Spleen (tissue), 7 donors: ENCODE measurements around the gene MCM5.

Source experiments
- POLR2A ChIP-seq, 3 donors: fragments of 450-650 bp; IDR thresholded peaks; one replicate each; pipeline ENCODE4 v1.5.1; 2017; ENCODE audit warnings: antibody characterized with exemption in 3 of 3, mild to moderate bottlenecking in 1 of 3
- TF ChIP-seq, protein P1 (sequence below), 11 experiments: fragments of 200-600 bp in 7 of 11; fragments of 450-650 bp in 4 of 11; sonication (generic) in 4 of 11; IDR thresholded peaks in 8 of 11; conservative IDR thresholded peaks in 3 of 11; 1 replicate in 7 of 11; 2 replicates in 4 of 11; pipeline versions ENCODE4 v1.4.0 to v1.8.0; 2016 to 2021; ENCODE audit warnings: antibody characterized with exemption in 11 of 11, inconsistent platforms in 4 of 11, mild to moderate bottlenecking in 1 of 11
- donor health status: DM: no; HTN: no; CAD: no; lungs with moderate emphysema.
- donor health status: DM: no; HTN: no; CAD: no.
- donor health status: DM: no; HTN: no; CAD: no.

DNA sequence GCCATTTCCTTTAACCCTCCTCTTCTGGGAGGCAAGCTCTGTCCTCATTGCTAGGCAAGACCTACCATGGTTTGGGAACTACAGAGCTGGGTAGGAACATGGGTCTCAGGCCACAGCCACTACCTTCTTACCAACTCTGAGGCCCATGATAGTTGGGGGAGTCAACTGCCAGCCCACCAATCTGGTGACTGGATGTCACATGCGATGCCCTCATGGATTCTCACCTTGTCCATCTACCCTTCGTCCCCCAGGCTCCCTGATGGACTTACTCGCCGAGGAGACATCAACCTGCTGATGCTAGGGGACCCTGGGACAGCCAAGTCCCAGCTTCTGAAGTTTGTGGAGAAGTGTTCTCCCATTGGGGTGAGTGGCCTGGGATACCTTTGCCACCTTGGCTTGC lies 13.7 kb downstream of the MCM5 start:
- TF ChIP-seq, protein P1, sequence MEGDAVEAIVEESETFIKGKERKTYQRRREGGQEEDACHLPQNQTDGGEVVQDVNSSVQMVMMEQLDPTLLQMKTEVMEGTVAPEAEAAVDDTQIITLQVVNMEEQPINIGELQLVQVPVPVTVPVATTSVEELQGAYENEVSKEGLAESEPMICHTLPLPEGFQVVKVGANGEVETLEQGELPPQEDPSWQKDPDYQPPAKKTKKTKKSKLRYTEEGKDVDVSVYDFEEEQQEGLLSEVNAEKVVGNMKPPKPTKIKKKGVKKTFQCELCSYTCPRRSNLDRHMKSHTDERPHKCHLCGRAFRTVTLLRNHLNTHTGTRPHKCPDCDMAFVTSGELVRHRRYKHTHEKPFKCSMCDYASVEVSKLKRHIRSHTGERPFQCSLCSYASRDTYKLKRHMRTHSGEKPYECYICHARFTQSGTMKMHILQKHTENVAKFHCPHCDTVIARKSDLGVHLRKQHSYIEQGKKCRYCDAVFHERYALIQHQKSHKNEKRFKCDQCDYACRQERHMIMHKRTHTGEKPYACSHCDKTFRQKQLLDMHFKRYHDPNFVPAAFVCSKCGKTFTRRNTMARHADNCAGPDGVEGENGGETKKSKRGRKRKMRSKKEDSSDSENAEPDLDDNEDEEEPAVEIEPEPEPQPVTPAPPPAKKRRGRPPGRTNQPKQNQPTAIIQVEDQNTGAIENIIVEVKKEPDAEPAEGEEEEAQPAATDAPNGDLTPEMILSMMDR (IDR thresholded peaks at IDR 0.05 in 8 of 11, conservative IDR thresholded peaks at IDR 0.05 in 3 of 11): no peak
- TF ChIP-seq POLR2A (IDR thresholded peaks at IDR 0.05): no peak
